ELF-1 (cell line): ENCODE data around the gene PMS2.
"Not testable (repeated sequence)": the region's sequence is repeated elsewhere in the genome, so short reads cannot be mapped to it uniquely, and the experiment has no call there.

Experiments used
- DNase-seq: peaks from one replicate; pipeline ENCODE4 v3.0.0-alpha.2; 2016; ENCODE audit warnings: low read depth, low spot score

PMS2 gene

GRCh38 chr7:6015917-6016652 lies 7.2 kb upstream of the PMS2 start:
- DNase-seq = no peak

- no peak for DNase-seq
Observed at GRCh38 chr7:6012355-6013104, 3.7 kb upstream of the PMS2 start.

- no peak for DNase-seq
Observed at GRCh38 chr7:6011541-6011940, 2.7 kb upstream of the PMS2 start.

GRCh38 chr7:6010370-6010769 lies 1.5 kb upstream of the PMS2 start:
- DNase-seq = not testable (repeated sequence)

GRCh38 chr7:6007835-6008590 lies 836 bp downstream of the PMS2 start:
- DNase-seq = not testable (repeated sequence)

GRCh38 chr7:6007386-6007785 lies 1.5 kb downstream of the PMS2 start:
- DNase-seq = no peak

- DNase-seq = peak; percentile 47
Observed at GRCh38 chr7:5997210-5997808, 11.5 kb downstream of the PMS2 start.

GRCh38 chr7:5987061-5987460 lies 21.8 kb downstream of the PMS2 start:
- not testable (repeated sequence) for DNase-seq

- not testable (repeated sequence) for DNase-seq
Observed at GRCh38 chr7:5979680-5980314, 29.1 kb downstream of the PMS2 start.

GRCh38 chr7:5973580-5973979 lies 35.3 kb downstream of the PMS2 start:
- not testable (repeated sequence) for DNase-seq

GRCh38 chr7:5970347-5970911 lies 38.4 kb downstream of the PMS2 start, which contains the start of gene RSPH10B:
Gene RSPH10B (minus strand): TSS chr7:5970689. CDS start chr7:5967116, 3,573 bp downstream.
- DNase-seq = peak; percentile 31

- DNase-seq = not testable (repeated sequence)
Observed at GRCh38 chr7:5963810-5964209, 45.0 kb downstream of the PMS2 start.

GRCh38 chr7:5963205-5963604 lies 45.6 kb downstream of the PMS2 start:
- not testable (repeated sequence) for DNase-seq

- DNase-seq = not testable (repeated sequence)
Observed at GRCh38 chr7:5934945-5935450, 73.9 kb downstream of the PMS2 start.

- DNase-seq = not testable (repeated sequence)
Observed at GRCh38 chr7:5931905-5932644, 76.8 kb downstream of the PMS2 start.

- DNase-seq = not testable (repeated sequence)
Observed at GRCh38 chr7:5931250-5931649, 77.6 kb downstream of the PMS2 start.

- DNase-seq = not testable (repeated sequence)
Observed at GRCh38 chr7:5930290-5930689, 78.6 kb downstream of the PMS2 start.

- not testable (repeated sequence) for DNase-seq
Observed at GRCh38 chr7:5926263-5926870, 82.5 kb downstream of the PMS2 start.

GRCh38 chr7:5924630-5925029 lies 84.2 kb downstream of the PMS2 start:
- DNase-seq = not testable (repeated sequence)
